NCI-H146 treated with DMSO at 0.1 percent for 48 hours (cell line): ENCODE results near the gene LRSAM1.

Source experiments
- DNase-seq: peaks from one replicate; lab custom pipeline; 2025; ENCODE audit not compliant: unreplicated experiment; lab: John Stamatoyannopoulos, UW

The LRSAM1 gene

DNA sequence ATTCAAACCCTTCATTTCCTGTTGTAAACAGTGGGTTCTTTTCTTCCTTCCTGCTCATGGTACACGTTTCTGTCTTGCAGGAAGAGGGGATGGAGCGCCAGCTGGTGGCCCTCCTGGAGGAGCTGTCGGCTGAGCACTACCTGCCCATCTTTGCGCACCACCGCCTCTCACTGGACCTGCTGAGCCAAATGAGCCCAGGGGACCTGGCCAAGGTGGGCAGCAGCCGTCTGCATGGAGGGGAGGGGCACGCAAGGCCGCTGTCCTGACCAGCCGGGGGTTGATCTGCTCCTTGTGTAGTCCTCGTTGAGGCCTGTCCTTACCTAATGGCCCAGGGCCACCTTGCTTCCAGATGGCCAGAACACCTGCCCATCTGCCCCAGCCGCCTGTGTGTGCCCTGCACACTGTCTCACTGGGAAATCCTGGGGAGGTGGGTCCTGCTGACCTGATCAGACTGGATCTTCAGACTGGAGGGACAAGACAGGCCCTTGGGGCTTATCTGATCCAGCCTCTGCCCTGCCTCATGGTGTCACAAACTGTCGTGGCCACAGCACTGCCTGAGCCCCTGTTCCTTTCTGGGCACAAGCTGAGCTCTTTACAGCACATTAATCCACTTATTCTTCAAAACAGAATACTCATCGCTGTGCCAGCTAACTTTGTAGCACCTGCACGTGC, 44.7 kb downstream of the LRSAM1 start:
- DNase-seq, result no peak

- DNase-seq, result no peak
Measured at GRCh38 chr9:127496974-127497373, 45.7 kb downstream of the LRSAM1 start.

GRCh38 chr9:127497656-127498290, 46.5 kb downstream of the LRSAM1 start:
- DNase-seq, result no peak

DNA sequence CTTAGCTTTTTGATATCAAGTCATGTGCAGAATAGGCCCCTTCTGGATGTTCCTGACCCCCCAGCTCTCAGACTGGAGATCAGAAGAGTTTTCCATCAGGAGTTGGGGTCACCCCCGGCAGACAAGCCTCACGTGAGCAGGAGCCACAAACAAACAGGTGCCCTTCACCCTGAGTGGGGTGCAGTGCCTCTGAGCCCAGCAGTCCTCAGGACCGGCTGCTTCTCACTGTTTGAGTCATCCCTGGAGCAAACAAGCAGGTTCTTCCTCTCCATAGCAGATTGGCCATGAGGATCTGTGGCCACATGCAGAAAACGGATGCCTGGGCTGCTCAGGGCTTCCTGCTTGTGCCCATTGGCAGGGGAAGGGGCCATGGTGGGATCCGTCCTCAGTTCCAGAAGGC, 47.0 kb downstream of the LRSAM1 start:
- DNase-seq, result no peak

GRCh38 chr9:127500399-127500798, 49.1 kb downstream of the LRSAM1 start:
- no peak for DNase-seq

GRCh38 chr9:127500862-127501261, 49.6 kb downstream of the LRSAM1 start:
- no peak for DNase-seq

DNA sequence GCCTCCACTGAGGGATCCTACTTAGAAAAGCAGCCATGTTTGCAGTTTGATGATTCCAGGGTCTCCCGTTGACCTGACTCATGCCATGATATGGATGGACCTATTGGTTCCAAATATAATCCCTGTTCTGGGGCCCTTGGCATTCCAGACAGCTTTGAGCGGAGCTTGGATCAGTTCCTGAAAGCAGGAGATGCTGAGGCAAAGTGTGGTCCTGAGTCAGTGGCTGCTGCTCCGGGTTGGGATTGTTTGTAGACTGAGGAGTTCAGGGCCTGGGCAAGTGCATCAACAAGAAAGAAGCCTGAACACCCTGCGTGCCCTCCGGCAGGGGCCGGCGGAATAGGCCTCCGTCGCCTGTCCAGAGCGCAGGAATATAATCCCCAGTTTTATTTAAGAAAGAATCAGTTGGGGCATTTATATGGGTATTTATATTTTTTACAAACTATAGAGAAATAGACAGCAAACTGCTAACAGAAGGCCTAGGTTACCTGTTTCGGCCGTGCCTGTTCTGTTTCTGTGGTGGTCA, 50.6 kb downstream of the LRSAM1 start:
- DNase-seq, result no peak

- no peak for DNase-seq
Measured at GRCh38 chr9:127502706-127503378, 51.5 kb downstream of the LRSAM1 start.

GRCh38 chr9:127503379-127503921, 52.1 kb downstream of the LRSAM1 start:
- DNase-seq, result no peak

DNA sequence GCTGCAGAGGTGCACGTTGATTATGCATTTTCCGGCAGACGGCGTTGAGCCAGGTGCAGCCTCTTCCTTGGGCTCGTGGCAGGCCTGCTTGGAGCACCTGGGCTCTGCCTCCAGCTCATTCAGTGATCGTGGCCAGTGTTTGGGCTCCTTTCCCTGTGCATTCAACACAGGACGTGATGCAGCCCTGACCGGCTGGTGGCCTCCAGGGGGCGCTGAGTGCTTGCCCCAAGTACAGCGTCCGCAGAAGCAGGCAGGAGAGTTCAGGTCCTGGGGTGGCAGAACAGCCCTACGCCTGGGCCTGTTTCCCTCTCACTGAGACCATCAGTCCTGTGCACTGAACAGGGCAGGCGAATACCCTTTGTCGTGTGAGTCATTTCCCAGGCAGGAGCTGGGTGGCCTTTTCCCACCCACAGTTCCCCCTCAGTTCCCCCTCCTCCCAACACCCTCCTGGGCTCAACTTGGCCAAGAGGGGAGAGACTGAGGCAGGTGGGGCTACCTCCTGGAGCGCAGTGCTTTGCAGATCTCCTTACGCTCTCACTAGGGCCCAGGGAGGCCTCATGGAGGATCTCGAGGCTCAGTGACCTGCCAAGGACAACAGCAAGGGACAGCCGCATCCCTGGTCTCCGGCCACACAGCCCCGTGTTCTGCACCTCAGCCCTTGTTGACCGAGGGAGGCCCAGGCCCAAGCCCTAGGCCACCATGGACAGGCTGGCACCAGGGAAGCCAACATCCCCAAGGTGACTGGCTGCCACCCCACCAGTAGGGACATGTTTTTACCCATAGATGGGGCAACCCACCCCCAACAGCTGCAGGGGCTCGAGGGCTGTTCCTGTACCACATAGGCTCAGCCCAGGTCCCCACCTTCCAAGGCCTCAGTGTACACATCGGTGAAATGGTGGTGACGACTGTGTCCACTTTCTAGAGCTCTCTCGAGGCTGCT, 52.9 kb downstream of the LRSAM1 start:
- DNase-seq, result peak; percentile 17

DNA sequence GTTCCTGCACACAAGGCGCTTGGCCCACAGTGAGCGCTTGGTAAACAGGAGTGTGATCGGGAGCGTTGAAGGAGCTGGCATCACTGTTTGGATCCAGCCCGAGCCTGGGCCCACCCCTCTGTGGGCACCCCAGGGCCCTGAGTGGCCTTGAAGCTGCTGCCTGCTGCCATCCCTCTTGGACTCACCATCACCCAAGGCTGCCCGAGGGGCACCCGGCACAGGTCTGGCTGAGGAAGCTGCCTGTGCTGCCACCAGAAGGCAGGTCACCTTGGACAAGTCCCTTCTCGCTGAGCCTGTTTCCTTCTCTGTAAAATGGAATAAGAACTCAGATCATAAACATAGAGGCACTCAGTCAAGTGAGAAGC, 53.6 kb downstream of the LRSAM1 start:
- DNase-seq, result no peak

DNA sequence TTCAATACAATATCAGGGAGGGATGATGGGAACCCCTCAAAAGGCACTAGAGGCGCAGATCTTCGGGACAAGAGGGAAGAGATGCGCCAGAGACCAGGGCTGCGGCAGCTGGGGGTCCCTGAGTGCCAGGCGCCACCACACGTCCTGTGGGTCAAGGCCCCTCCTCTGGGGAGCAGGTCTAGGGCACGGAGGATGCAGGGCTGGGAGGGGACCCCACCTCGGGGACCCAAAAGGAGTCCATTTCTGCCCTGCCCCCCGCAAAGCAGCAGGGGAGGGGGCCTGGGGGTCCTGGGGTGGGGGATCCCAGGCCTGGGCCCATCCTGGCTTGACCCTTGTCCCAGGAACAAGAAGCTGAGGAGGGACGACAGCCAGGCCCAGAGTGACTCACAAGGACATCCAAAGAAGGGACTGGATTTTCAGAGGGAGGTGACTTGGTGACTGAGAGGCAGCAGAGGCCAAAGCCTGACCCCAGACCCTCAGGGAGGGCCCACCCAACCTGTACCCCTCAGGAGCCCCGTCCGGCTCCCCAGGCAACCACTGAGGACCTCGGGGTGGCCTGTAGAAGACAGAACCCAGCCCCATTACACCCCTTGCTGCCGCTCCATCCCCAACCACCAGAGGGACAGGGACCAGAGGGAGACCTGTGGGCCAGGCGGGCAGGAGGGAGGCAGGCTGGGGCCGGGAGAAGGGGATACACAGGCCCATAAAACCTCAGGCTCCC, 54.2 kb downstream of the LRSAM1 start:
- no peak for DNase-seq

DNA sequence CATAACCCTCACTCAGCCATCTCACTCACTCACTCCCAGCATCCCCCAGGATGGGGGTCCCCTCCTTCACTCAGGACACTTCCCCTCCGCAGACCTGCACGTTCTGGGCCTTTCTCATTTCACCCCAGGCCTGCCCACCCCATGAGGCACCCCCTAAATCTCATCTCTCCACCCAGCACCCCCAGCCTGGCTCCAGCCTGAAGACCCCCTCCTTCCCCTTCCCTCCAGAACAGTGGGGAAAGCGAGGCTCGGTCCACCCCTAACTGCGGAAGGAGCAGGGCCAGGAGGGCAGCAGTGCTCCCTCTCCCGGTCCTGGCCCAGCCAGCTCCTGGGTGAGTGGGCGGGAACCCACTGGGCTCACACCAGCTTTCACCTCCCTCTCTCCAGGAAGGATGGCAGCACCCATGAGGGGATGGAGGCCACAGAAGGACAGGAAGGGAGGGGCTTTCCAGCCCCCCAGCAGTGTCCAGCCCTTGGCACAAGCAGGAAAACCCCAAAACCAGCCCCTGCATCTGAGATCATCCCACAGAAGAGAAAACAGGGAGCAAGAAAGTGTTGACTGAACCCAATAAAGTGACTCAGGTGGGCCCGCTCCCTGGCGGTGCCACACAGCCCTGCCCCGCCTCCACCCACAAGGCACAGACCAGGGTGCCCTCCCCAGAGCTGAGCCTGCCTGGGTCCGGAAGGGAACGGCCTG, 55.0 kb downstream of the LRSAM1 start:
- DNase-seq, result no peak

GRCh38 chr9:127506814-127507750, 55.8 kb downstream of the LRSAM1 start:
- no peak for DNase-seq

- DNase-seq, result no peak
Measured at GRCh38 chr9:127507751-127508648, 56.7 kb downstream of the LRSAM1 start.

DNA sequence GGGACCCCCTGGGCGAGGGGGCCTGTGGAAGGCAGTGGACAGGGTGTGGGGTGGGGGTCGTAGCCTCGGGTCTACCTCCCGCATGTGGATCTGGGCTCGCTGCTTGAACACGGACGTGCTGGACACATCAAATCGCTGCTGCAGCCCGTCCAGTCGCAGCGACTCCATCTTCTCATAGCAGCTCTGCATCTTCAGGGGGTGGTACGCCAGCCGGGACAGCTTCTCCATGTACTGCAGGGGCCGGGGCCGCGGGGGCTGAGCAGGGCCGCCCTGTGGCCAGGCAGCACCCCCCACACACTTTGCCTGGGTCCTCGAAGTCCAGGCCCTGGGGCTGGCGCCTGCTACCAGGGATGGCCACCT, 57.6 kb downstream of the LRSAM1 start:
- DNase-seq, result no peak

DNA sequence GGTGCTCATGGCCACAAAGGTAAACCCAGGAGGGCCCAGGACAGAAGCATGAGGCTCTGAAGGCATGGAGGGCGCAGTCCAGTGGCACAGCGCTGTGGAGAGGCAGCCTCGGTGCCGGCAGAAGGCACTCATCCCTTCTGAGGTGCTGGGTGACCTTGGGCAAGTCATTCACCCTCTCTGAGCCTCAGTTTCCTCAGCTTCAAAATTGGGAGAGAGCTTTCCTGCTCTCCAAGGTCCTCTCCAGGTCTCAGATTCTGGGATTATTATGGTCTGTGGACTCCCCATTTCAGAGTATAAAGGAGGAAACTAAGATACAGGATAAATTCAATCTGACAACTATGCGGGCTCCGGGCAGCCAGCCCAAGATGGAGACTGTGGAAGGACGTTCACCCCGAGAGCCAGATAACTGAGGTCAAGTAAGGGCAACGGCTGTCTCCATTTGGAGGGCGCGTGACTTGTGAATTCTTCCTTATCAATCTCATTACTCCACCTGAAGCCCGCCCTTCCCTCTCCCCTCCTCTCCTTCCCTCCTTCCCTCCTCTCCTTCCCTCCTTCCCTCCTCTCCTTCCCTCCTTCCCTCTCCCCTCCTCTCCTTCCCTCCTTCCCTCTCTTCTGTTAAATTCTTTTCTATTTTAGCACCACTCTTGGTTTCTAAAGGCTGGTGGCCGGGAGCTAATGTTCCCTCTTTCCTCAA, 58.1 kb downstream of the LRSAM1 start:
- no peak for DNase-seq
